KOPT-K1 (cell line): ENCODE results near the gene CHTF18.

Source experiments
- H3K27ac ChIP-seq: fragments of 200-600 bp; sonication (generic); 2 replicates; pipeline ENCODE4 v1.5.1; 2016; ENCODE audit warnings: antibody characterized with exemption, mild to moderate bottlenecking, low read depth, low read length; ENCODE audit not compliant: poor library complexity, severe bottlenecking
- H3K36me3 ChIP-seq: fragments of 200-600 bp; sonication (generic); 2 replicates; pipeline ENCODE4 v1.5.1; 2017; ENCODE audit warnings: antibody characterized with exemption, mild to moderate bottlenecking, low read length, moderate library complexity; ENCODE audit not compliant: insufficient read depth
- H3K9me3 ChIP-seq: fragments of 200-600 bp; sonication (generic); 2 replicates; pipeline ENCODE4 v1.5.1; 2017; ENCODE audit warnings: antibody characterized with exemption, low read length, mild to moderate bottlenecking; ENCODE audit not compliant: insufficient read depth, poor library complexity, severe bottlenecking

The CHTF18 gene

GRCh38 chr16:843771-844170 lies 55.4 kb downstream of the CHTF18 start:
- Histone ChIP-seq H3K36me3 (no peaks in the 10 kb centered on the region), H3K27ac (no peak overlapping the region), H3K9me3 (peaks cover 19% of the 10 kb centered on the region)

DNA sequence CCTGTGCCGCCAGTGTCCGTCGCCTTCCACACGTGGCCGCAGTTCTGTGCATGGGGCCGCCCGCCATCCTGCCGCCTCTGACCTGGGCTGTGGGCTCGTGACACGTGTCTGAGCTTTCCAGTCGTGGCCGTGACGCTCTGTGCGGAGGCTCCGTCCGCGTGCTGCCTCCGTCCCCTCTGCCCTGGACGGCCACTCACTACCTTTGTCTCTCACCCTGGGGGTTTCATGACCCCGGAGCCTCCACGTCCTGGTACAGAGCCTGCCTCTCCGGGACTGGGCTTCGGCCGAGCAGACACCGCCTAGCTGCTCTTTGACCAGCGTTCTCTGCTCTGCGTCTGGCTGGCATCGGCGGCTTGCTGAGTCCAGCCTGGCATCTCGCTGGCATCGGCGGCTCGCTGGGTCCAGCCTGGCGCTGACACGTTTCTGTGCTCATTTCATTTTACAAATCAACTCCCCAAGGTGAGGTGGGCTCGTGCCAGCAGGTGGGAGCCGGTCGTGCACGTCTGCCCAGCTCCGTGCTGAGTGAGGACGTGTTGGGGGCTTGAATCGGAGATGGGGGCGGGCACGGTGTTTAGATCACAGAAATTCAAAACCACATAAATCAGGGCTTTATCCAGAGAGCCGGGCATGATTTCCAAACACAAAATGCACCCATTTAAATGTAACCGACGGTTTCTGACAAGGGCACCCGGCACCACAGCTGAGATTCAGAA lies 56.4 kb downstream of the CHTF18 start:
- Histone ChIP-seq H3K9me3 (peaks cover 29% of the 10 kb centered on the region), H3K36me3 (no peaks in the 10 kb centered on the region), H3K27ac (no peak overlapping the region)

DNA sequence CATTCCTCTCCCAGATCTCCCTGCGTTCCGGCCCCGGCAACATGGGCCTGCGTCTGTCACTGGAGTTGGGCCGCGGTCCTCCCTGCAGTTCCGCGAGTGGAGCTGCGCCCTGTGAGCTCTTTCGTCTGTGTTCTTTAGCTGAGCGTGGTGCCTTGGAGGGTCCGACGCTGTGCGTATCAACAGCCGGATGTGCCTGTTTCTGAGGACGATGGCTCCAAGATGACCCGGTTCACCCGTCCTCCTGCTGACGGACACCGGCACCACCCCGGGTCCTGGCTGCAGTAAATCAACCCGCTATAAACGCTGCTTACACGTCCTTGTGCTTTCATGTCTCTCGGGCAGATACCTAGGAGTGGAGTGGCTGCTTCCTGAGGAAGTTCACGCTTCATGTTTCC lies 56.9 kb downstream of the CHTF18 start:
- Histone ChIP-seq H3K36me3 (no peaks in the 10 kb centered on the region), H3K9me3 (peaks cover 34% of the 10 kb centered on the region)

DNA sequence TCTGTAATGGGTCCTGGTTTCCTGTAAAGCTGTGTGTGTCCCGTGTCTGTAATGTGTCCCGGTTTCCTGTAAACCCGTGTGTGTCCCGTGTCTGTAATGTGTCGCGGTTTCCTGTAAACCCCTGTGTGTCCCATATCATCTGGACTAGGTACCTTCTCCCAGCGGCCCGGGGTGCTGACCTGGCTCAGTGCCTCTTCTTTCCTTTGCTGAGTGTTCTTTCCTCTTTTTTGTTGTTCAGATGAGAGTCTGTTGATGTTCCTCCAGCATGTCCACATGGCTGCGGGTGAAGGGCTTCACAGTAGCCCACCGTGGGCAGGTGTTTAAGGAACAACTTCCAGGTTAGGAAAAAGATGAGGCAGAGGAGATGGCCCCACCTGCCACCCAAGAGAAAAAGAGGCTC lies 58.7 kb downstream of the CHTF18 start:
- Histone ChIP-seq H3K9me3 (peaks cover 52% of the 10 kb centered on the region), H3K36me3 (no peaks in the 10 kb centered on the region), H3K27ac (no peak overlapping the region)

More for the DNA sequence above, 56.9 kb downstream of the CHTF18 start:
- no peak overlapping the region for H3K27ac ChIP-seq
